GM19328 (cell line): ENCODE results near the gene RAB5A.
"Not testable (repeated sequence)": the region's sequence is repeated elsewhere in the genome, so short reads cannot be mapped to it uniquely, and the experiment has no call there.

Experiments
- ATAC-seq: cut with Tn5 transposase; IDR thresholded peaks from one replicate; pipeline ENCODE4 v1.9.1; 2021; ENCODE audit warnings: mild to moderate bottlenecking, moderate library complexity; ENCODE audit not compliant: unreplicated experiment

The RAB5A gene

GRCh38 chr3:20023623-20024405 is 76.9 kb downstream of the RAB5A start:
- ATAC-seq = no peak

- ATAC-seq = no peak
Observed at GRCh38 chr3:20027136-20027535, 80.2 kb downstream of the RAB5A start.

- ATAC-seq = no peak
Observed at GRCh38 chr3:20028905-20029331, 82.0 kb downstream of the RAB5A start.

GRCh38 chr3:20031939-20032338 is 85.0 kb downstream of the RAB5A start:
- not testable (repeated sequence) for ATAC-seq
